GM21619 (cell line): ENCODE data around the gene SLC30A3.

Source experiments
- ATAC-seq: cut with Tn5 transposase; IDR thresholded peaks from one replicate; pipeline ENCODE4 v1.9.1; 2021; ENCODE audit not compliant: unreplicated experiment

SLC30A3 gene

GRCh38 chr2:27261926-27262298 is 935 bp downstream of the SLC30A3 start:
- ATAC-seq: no peak

GRCh38 chr2:27261241-27261925 is 1.5 kb downstream of the SLC30A3 start:
- no peak for ATAC-seq

GRCh38 chr2:27258051-27258450 is 4.8 kb downstream of the SLC30A3 start:
- no peak for ATAC-seq

GRCh38 chr2:27256855-27257454 is 5.9 kb downstream of the SLC30A3 start:
- no peak for ATAC-seq

DNA sequence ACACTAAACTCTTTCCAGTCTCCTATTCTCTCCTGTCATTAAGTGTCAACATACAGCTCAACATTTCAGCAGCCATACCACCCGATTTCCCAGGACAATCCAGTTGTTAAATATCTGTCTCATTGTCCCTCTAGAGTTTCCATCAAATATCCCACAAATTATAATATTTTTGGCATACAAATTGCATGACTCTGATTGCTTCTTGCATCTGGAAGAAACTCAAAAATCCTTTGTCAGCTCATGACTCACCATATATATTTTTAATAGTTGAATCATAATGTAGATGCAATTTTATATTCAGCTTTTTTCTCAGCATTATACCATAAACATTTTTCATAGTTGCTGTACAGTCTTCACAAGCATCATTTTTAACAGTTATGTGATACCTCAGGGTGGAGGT is 7.2 kb downstream of the SLC30A3 start:
- ATAC-seq: no peak

GRCh38 chr2:27255187-27255586 is 7.7 kb downstream of the SLC30A3 start:
- ATAC-seq: no peak

DNA sequence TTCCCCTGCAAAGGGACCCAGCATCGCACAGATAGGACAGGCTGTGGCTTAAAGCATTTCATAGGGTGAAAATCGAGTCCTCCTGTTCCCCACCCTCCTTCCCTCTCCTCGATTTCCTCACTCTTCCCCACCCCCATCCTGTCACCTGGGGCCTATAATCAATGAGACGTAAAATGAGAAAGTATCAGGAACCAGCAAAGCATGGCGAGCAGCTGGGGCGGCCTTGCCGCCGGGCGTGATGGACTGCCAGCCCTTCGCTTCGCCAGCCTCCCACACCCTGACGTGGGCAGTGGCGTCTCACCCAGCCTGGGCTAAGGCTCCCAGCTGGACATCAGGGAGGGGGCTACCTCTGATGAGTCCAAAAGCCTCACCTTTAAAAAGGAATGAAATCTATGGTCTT is 11.1 kb downstream of the SLC30A3 start:
- no peak for ATAC-seq

DNA sequence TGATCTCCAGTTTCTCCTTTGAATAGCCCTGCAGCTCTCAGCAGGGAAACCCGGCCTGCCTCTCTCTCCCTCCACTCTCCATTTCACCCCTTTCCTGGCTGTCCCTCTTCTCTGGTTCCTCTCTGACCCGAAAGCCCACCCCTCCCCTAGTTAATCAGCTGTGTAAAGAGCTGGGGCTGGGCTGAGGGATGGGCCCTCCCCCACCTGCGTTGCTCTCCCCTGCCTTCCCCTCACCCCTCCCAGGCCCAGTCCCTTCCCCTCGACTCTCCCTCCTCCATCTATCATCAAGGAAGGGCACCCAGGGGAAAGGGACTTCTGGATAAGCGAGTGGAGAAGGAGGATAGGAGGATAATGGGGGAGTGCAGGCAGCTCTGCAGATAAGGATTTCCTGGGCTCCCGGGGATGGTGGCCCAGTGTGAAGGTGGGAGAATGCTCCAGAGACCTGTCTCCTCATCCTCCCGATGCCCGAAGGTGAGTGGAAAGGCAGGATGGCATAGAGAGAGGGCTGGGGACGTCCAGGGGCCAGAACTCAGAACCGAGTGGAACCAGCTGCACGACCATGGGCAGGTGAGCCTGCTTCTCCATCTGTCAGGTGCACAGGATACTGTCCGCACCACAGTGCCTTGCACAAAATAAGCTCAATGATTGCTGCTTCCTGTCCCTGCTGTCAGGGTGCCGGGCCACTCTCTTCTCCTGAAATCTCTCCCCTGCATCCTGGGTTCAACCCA is 12.0 kb downstream of the SLC30A3 start:
- no peak for ATAC-seq

DNA sequence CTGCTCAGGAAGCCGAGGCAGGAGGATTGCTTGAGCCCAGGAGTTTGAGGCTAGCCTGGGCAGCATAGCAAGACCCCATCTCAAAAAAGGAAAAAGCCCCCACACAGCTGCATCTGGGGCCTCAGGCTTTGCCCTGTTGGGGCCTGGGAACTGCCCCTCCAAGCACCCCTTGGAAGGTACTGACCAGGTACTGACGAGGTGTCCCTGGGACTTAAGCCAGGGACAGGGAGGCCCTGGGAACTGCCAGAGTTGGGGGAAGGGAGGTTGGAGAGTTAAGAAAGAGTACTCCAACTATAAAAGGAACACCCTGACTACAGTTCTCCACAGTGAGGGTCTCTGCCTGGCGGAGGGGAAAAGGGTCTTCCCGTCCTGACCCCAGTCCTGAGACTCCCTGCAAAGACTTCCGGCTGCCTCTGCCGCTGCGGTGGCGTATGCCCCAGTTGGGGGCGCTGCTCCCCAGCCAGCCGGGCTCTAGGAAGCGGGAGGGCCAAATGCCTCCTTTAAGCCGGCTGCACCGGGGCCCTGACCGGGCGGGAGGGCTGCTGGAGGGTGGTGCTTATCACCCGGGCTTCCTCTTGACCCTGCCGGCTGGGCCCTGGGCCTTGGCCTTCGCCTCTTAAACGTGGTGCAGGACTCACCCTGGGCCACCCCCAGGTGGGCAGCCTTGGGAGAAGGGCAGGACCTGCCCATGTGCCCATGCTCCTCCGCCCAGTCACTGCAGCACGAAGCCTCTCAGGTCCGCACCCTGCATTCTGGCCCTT is 12.8 kb downstream of the SLC30A3 start:
- no peak for ATAC-seq

DNA sequence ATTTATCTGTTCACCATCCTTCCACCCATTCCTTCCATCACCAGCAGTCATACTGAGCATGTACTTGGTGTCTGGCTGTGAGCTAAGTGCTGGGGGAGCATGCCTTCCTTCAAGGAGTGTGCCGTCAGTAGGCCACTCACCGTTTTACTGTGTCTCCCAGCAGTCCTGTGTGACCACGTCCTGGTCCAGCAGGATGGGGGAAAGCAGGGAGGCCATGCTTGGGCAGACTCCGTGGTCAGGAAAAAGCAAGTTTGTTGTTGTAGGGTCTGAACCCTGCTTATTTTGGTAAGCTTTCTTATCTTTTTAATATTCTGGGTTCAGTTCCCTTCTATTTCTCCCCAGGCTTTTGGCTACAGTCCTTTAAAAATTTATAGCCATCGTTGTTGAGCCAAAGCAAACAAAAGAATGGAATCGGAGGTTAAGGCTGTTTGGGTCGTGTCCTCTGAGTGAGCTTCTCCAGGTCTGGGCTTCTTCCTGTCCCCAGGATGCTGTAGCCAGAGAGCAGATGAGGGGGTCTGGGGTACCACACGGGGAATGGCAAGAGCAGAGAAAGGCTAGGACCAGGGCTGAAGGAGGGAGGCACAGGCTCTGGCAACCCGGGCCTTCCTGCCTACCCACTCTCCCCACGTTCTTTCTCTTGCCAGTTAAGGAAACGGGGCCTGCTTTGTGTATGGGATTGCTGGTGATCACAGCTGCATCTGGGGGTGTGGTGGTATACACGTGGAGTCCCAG is 13.5 kb downstream of the SLC30A3 start:
- no peak for ATAC-seq

- no peak for ATAC-seq
These were observed 15.0 kb downstream of the SLC30A3 start for GRCh38 chr2:27247893-27248292.

DNA sequence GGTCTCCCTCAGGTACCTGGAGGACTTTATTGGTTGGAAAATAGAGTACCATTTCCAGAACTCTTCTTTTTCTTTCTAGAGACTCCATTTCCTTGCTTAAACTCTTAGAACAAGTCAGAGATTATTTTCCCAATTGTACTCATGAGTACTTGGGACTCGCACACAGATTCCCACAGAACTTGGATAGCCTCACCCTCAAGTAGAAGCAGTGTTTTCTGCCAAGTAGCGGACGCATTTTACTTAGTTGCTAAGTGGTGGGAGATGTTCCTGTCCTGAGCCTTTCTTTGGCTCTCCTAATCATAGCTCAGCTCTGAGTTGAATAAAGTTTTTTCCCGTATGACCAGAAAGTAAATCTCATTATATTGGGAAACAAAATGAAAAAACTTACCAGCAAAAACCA is 17.2 kb downstream of the SLC30A3 start:
- no peak for ATAC-seq

DNA sequence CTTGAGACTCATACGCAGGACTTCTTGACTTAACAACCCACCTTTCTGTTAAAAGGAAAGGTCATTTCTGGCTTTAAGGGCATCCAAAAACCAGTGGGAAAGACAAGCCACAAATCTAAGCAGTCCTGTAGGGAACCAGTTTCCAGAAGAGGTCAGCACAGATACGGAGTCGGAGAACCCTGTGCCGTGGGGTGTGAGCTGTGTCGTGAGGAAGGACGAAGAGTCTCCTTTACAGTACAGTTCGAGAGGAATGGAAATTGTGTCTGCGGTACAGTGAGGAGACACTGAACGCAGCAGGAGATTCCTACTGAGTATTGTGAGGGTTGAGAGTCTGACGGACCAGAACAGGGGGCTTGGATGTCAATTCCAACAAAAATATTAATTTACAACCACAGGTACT is 17.7 kb downstream of the SLC30A3 start:
- ATAC-seq: no peak

DNA sequence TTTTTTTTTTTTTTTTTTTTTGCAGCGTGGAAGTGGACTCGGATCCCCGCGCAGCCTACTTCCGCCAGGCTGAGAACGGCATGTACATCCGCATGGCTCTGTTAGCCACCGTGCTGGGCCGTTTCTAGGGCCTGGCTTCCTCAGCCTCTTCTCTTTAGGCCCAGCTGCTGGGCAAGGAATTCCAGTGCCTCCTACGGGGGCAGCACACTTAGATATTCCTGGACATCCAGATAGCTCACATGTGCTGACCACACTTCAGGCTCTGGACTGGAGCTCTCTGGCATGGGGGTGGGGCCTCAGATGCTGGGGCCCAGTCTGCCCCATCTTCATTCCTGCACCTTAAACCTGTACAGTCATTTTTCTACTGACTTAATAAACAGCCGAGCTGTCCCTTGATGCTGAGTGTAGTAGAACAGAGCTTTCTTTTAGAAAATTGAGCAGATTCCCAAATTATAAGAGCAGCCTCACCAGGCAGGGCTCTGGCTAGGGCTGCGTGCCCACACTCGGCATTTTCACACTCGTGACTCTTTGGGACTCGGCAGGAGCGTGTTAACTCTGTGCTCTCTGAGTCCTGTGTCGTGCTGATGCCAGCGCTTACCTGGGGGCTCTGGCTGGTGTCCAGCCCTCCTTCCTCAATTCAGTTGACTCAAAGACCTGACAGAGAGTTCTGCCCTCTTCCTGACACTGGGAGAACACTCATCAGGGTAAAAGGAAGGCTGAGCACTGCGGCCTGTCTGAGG is 19.3 kb downstream of the SLC30A3 start:
- no peak for ATAC-seq

DNA sequence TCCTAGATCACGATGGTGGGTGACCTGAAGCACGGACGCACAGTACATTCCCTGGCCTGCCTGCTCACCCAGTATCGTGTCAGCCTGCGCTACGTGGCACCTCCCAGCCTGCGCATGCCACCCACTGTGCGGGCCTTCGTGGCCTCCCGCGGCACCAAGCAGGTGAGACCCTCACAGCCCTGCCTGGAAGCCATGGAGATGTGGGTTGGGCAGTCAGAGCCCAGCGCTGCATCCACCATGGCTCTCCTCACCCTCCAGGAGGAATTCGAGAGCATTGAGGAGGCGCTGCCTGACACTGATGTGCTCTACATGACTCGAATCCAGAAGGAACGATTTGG is 20.3 kb downstream of the SLC30A3 start:
- no peak for ATAC-seq

DNA sequence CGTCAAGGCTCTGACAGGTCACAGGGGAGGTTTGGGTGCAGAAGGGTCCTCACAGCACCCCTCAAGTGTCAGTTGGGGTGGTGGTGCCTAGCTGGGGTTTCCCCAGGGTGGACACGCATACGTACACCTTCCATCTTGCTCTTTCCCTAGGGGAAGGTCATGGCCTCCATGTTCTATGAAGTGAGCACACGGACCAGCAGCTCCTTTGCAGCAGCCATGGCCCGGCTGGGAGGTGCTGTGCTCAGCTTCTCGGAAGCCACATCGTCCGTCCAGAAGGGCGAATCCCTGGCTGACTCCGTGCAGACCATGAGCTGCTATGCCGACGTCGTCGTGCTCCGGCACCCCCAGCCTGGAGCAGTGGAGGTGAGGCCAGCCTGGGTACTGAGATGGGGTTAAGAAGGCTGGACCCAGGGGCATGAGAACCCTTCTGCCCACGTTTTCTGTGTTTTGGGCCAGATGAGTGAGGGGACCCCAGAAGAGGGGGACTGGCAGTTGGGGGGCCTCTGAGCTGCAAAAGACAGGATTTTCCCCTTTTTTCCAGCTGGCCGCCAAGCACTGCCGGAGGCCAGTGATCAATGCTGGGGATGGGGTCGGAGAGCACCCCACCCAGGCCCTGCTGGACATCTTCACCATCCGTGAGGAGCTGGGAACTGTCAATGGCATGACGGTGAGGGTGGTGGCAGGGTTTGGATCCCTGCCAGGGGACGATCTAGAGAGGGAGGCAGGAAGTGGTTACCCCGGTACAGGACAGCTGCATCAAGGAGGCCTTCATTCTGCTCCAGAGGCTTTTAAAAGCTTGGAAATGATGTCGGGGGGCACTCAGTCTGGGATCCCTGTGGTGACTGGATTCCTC is 20.9 kb downstream of the SLC30A3 start:
- no peak for ATAC-seq

- no peak for ATAC-seq
These were observed 22.4 kb downstream of the SLC30A3 start for GRCh38 chr2:27240406-27240805.

DNA sequence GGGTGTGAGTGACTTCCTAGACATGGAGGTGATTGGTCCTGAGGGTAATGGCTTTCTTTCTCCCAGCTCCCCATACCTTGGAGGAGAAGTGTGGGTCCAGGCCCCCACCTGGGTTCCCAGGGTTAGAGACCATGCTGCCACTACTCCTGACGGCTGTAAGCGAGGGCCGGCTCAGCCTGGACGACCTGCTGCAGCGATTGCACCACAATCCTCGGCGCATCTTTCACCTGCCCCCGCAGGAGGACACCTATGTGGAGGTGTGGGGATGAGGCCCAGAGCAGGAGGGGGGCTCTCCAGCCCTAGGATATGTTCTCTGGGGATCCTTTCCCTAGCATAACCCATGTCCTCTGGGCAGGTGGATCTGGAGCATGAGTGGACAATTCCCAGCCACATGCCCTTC is 23.9 kb downstream of the SLC30A3 start:
- no peak for ATAC-seq

- no peak for ATAC-seq
These were observed 25.4 kb downstream of the SLC30A3 start for GRCh38 chr2:27237341-27237945.
